Hepatocyte (in vitro differentiated cells): ENCODE data around the gene INTS13.

Experiments used
- CTCF ChIP-seq: fragments of 200-600 bp; sonication (generic); IDR thresholded peaks from 2 replicates; pipeline ENCODE4 v1.5.1; 2016; ENCODE audit warnings: antibody characterized with exemption, mild to moderate bottlenecking; ENCODE audit not compliant: poor library complexity
- EZH2 ChIP-seq: fragments of 200-600 bp; sonication (generic); IDR thresholded peaks from 2 replicates; pipeline ENCODE4 v1.6.1; 2016; ENCODE audit warnings: antibody characterized with exemption, mild to moderate bottlenecking, borderline replicate concordance
- EZH2phosphoT487 ChIP-seq: fragments of 200-600 bp; sonication (generic); IDR thresholded peaks from one replicate; pipeline ENCODE4 v1.6.1; 2018; ENCODE audit warnings: antibody characterized with exemption, mild to moderate bottlenecking, low read depth, moderate library complexity; ENCODE audit not compliant: unreplicated experiment, severe bottlenecking

DNA sequence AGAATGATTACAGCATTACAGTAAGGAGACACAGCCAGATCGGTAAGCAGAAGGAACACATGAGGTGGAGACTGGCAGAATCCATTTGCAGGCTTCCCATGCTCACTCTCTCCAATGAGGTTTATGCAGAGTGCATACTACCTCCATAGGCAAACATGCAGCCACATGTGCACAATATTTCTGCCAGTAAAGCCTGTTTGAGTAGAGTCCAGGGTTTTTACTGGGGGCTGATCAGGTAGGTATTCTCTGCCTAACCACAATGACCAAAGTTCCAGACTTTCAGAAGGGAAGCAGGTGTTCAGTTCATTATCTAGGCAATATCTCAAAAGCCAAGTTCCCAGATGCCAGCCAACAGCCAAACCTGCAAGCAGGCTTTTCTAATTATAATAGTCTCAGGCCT is 31.1 kb downstream of the INTS13 start:
- TF ChIP-seq CTCF (no peak), EZH2 (no peak), EZH2phosphoT487 (no peak)
